ENCODE results near the gene TAS2R50. TPM values are rescaled to one million over a fixed set of nuclear protein-coding genes. Genes with fewer than 3 reads are reported as not detected.

TAS2R50 gene
- total and polyA plus RNA-seq, 9 of the 15 experiments (the other 6 are each of a cell fraction or from before 2014, with no cell fraction given), result 0.06 to 1.3 (median 0.42) TPM; not detected in 3

DNA sequence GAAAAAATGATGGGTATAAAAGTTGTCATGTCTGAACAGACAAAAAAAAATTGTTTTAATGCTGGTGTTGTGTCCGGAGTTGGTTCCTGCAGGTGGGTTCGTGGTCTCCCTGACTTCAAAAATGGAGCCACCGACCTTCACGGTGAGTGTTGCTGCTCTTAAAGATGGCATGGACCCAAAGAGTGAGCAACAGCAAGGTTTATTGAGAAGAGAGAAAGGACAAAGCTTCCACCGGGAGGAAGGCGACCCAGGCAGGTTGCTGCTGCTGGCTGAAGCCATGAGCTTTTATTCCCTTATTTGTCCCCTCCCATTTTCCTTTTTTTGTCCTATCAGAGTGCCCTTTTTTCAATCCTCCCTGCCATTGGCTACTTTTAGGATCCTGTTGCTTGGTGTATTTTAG is 44.6 kb upstream of the TAS2R50 start, which contains the start of gene TAS2R31 (continued):
- no peak for TF ChIP-seq THAP12 (CRISPR knock-in tag; IDR thresholded peaks at IDR 0.05)
- TF ChIP-seq, protein P1, sequence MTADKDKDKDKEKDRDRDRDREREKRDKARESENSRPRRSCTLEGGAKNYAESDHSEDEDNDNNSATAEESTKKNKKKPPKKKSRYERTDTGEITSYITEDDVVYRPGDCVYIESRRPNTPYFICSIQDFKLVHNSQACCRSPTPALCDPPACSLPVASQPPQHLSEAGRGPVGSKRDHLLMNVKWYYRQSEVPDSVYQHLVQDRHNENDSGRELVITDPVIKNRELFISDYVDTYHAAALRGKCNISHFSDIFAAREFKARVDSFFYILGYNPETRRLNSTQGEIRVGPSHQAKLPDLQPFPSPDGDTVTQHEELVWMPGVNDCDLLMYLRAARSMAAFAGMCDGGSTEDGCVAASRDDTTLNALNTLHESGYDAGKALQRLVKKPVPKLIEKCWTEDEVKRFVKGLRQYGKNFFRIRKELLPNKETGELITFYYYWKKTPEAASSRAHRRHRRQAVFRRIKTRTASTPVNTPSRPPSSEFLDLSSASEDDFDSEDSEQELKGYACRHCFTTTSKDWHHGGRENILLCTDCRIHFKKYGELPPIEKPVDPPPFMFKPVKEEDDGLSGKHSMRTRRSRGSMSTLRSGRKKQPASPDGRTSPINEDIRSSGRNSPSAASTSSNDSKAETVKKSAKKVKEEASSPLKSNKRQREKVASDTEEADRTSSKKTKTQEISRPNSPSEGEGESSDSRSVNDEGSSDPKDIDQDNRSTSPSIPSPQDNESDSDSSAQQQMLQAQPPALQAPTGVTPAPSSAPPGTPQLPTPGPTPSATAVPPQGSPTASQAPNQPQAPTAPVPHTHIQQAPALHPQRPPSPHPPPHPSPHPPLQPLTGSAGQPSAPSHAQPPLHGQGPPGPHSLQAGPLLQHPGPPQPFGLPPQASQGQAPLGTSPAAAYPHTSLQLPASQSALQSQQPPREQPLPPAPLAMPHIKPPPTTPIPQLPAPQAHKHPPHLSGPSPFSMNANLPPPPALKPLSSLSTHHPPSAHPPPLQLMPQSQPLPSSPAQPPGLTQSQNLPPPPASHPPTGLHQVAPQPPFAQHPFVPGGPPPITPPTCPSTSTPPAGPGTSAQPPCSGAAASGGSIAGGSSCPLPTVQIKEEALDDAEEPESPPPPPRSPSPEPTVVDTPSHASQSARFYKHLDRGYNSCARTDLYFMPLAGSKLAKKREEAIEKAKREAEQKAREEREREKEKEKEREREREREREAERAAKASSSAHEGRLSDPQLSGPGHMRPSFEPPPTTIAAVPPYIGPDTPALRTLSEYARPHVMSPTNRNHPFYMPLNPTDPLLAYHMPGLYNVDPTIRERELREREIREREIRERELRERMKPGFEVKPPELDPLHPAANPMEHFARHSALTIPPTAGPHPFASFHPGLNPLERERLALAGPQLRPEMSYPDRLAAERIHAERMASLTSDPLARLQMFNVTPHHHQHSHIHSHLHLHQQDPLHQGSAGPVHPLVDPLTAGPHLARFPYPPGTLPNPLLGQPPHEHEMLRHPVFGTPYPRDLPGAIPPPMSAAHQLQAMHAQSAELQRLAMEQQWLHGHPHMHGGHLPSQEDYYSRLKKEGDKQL (CRISPR knock-in tag; IDR thresholded peaks at IDR 0.05; ENCODE audit: borderline replicate concordance), result no peak
